Activated CD4-positive, alpha-beta T cell treated with anti-CD3 and anti-CD28 coated beads, Interleukin-10, Interleukin-2, amounts not matched to agents 100 ng/mL and 50 ng/mL, durations not matched to agents 16 hours and 8 hours (primary cell): Measurements from ENCODE around the gene PLXNA4.
A peak's percentile ranks its signal among the peaks of the same experiment; 100 is the strongest.

Source experiments
- DNase-seq: peaks from one replicate; pipeline ENCODE4 v3.0.0-alpha.2; 2020

PLXNA4 gene

GRCh38 chr7:132500727-132501440, 75.4 kb downstream of the PLXNA4 start:
- no peak for DNase-seq

GRCh38 chr7:132499487-132499886, 76.8 kb downstream of the PLXNA4 start:
- DNase-seq: no peak

- DNase-seq: no peak
These were observed 77.2 kb downstream of the PLXNA4 start for GRCh38 chr7:132499065-132499464.

- DNase-seq: no peak
These were observed 78.0 kb downstream of the PLXNA4 start for GRCh38 chr7:132498319-132498718.

DNA sequence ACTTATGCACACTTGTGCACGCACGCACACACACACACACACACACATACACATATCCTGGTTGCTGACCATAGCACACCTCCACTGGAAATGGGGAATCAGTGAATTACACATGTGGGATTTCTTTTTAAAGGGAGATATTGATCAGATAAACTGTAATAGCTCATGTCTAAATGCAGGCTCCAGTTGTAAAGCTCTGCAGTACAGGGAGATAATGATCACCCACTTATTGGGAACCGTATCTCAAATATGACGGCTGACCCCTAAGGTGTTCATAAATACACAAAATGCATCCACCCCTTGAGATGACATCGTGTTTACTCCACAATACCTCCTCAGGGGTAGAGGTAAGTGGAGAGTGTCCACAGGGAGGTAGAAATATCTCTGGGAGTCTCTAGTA, 79.2 kb downstream of the PLXNA4 start:
- no peak for DNase-seq

GRCh38 chr7:132495936-132496335, 80.3 kb downstream of the PLXNA4 start:
- no peak for DNase-seq

DNA sequence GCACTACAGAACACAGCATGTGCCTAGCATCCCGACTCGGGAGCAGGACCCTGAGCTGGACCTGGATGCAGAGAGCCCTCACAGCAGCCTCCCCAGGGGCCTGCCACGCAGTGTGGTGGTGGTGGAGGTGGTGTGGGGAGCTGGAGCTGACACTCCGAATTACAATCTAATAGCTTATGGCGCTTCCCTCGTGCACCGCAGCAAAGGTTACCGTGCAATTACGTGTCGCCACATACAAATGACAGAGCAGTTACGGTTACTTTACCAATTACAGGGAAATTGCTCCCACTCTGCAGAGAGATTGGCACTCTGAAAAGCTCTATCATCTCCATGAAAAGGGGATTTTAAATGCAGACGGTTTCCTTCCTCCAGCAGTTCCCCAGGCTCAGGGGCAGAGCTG, 81.8 kb downstream of the PLXNA4 start:
- no peak for DNase-seq

DNA sequence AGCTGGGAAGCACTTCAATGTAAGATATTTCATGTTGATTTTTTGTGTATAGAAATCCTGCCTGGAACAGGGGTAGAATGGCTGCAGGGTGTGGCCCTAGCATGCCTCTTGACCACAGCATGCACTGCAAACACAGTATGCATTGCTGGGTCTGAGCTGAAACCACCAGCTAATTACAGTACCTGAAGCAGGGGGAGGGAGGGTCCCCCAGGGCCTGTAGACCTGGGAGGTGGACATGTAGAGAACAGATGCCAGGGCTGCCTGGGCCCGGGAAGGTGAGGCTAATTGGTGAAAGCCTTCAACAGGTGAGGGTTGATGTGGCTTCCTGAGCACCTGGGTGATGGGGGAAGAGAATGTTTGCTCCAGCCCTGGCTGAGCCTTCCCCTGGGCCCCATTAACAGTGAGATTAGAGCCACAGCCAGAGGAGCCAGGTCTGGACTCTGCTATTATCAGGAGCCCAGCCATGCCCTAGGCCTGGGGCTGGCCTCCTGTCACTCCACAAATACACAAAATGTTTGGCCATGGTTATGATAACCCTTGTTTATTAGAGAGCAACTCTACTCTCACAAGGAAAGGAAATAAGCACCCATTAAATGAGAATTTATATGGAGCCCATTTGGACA, 83.3 kb downstream of the PLXNA4 start:
- DNase-seq: no peak

GRCh38 chr7:132491391-132491945, 84.8 kb downstream of the PLXNA4 start:
- DNase-seq: no peak

DNA sequence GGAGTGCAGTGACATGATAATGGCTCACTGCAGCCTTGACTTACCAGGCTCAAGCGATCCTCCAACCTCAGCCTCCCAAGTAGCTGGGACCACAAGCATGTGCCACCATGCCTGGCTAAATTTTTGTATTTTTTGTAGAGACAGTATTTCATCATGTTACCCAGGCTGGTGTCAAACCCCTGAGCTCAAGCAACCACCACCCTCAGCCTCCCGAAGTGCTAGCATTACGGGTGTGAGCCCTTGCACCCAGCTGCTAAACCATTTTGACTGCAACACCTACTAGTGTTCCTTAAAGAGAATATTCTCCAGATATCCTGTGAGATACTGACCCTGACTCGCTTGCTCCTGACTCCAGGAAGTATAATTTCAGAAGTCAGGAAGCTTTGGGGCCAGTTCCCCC, 85.8 kb downstream of the PLXNA4 start:
- no peak for DNase-seq

- no peak for DNase-seq
These were observed 86.5 kb downstream of the PLXNA4 start for GRCh38 chr7:132489776-132490237.

- DNase-seq: no peak
These were observed 87.5 kb downstream of the PLXNA4 start for GRCh38 chr7:132488634-132489302.

GRCh38 chr7:132486274-132486610, 90.0 kb downstream of the PLXNA4 start:
- no peak for DNase-seq

GRCh38 chr7:132485600-132486273, 90.5 kb downstream of the PLXNA4 start:
- DNase-seq: peak; percentile 25

GRCh38 chr7:132485136-132485535, 91.1 kb downstream of the PLXNA4 start:
- no peak for DNase-seq

DNA sequence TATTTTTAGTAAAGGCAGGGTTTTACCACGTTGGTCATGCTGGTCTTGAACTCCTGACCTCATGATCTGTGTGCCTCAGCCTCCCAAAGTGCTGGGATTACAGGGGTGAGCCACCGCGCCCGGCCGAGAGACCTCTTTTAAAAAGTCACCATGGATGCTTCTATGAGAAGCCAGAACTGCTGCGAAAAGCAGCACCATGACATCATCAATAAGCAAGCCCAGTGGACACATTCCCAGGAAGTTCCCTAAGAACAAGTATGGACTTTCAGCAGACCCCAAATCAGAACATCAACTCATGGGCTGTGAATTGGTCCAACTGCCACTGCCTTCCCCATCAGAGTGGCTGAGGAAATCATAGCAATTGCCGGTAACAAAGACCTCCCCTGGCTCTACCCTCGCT, 93.4 kb downstream of the PLXNA4 start:
- DNase-seq: no peak

- DNase-seq: no peak
These were observed 95.7 kb downstream of the PLXNA4 start for GRCh38 chr7:132480534-132480933.

GRCh38 chr7:132476541-132476940, 99.7 kb downstream of the PLXNA4 start:
- DNase-seq: no peak

DNA sequence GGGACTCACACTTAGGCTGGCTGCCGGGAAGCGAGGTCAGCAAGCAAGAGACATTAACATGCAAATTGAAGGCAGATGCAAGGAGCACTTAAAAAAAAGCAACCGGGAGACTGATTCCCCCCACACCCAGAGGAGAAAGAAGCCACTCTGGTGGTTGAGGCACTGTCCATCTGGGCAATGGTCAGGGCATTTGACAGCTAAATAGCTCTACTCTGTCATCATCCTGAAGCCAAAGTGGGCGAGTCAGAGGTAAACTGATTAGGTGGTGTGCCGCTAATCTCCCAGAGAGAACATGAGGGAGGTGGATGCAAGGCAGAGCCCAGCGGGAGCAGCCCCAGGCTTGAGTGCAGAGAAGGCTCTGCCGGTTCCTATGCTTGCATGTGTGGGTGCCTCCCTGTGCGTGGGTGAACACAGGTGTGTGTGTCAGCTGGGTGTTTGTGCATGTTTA, 100.6 kb downstream of the PLXNA4 start:
- no peak for DNase-seq

GRCh38 chr7:132475037-132475668, 101.1 kb downstream of the PLXNA4 start:
- no peak for DNase-seq

DNA sequence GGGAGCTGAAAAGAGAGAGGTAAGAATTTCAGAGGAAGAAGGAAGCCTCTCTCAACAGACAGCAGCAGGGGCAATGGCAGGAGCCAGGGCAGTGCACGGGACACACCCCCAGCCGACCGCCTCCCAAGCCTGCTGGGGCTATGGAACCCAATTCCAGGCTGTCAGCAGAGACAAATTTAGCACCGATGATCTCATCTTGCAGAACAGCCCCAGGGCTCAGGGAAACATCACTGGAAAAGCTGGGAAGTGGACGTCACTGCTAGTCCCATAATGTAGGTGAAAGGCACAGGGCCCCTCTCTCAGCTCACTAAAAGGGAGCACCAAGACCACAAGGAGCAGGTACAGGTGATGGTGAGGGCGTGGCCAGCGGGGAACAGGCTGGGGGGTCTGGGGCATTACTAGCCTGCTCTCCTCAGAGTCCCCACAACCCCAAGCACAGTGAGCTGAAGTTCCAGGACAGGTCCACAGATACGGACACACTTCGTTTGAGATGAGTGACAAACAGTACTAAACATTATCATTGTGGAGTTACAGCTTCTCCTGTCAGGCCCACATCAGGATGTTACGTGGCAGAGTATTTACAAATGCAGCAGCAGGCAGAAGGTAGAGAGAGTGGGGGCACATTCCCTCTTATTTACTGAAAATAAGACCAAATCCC, 103.7 kb downstream of the PLXNA4 start:
- DNase-seq: no peak

GRCh38 chr7:132471515-132471914, 104.8 kb downstream of the PLXNA4 start:
- DNase-seq: no peak
